Measurements from ENCODE around the gene TNFRSF11A.

Gene TNFRSF11A

GRCh38 chr18:62325806-62326645 lies 916 bp downstream of the TNFRSF11A start:
- no peak for DNase-seq (ENCODE audit: low spot score)

- DNase-seq (ENCODE audit: low spot score): no peak
Measured at GRCh38 chr18:62326646-62327348, 1.7 kb downstream of the TNFRSF11A start.

DNA sequence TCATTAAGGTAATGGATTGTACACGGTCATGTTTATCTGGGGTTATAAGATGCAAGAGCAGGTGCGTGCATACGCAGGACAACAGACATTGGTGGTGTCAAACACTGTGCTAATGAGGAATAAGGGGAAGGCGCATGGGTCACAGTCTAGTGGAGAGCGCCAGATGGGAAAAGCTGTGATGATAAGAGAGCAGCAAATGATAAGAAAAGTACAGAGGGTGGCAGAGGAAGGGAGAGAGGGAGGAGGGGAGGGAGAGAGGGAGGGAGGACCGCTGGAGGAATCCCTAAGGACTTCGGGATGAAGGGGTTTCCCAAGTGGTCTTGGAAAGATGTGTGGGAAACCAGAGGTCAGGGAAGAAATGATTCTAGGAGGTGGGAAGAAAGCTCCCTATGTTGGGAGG lies 2.9 kb downstream of the TNFRSF11A start:
- DNase-seq (ENCODE audit: low spot score): no peak

DNA sequence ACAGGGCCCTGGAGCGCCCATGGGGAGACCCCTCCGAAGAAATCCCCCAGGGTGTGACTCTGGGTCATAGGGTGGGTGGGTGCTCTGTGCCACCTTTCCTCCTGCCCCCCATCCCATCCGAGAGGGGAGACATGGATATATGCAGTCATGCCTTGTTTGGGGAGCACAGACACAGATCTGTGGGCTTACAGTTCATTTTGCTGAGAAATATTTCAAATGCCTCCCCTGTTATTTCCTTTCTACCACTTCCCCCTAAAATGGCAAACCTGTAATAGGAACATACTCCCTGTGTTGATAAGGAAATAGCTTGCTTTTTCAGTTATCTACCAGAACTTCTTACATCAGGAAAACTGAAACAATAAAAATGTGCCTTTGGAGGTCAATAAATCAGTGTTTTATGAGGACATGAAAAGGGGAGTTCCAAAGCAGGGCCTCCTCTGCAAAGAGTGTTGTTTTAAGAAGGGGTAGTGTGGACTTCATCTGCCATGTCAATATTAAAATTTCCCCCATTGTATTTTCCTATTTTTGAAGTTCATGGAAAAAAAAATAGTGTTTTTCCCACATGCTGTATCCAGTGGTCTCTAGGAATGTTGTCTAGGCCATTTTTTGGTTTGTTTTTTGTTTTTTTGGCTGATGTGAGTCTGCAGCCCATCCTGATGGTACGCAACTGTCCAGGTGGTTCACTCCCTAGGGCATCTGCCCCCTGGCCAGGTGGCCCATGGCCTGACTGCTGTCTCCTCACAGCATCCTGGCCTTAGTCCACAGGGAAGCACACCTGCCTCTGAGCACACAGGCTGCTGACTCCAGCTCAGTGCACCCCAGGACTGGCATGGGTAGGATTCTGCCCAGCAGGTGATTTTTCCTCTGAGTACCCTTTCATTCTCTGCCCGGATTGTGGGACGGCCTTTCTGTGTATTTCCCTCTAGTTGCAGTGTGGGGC lies 3.7 kb downstream of the TNFRSF11A start:
- DNase-seq (ENCODE audit: low spot score): no peak

DNA sequence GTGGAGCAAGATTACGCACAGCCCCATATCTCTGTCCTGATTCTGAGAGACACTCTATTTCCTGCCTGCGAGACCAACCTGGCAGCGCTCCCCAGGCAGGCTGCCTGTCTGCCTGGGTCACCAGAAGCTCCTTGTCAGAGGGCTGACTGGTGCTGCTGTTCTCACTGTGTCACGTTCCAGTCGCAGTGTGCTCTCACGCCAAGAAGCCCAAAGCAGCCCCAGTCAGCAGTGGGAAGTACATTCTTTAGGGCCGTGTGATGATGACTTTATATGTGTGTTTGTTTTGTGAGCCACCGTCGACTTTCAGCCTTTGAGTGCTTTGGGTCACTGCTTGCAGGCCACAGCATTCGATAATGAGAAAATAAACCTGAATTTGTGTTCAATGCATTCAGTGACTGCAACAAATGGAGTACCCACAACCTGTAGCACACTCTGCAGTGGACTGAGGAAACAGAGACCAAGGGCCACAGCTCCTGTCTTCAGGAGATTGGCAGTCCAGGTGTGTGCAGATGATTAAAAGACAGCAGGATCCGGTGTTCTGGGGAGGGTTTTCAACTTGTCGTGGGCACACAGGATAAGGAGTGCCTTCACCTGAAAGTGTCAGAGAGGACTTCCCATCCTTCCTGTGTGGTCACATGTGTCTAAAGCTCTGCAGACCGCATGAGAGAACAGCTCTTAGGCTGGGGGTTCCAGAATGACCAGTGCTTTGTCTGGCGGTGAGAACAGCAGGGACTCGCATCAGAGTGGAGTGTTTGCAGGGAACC lies 4.8 kb downstream of the TNFRSF11A start:
- peak; percentile 65 for DNase-seq (ENCODE audit: low spot score)

DNA sequence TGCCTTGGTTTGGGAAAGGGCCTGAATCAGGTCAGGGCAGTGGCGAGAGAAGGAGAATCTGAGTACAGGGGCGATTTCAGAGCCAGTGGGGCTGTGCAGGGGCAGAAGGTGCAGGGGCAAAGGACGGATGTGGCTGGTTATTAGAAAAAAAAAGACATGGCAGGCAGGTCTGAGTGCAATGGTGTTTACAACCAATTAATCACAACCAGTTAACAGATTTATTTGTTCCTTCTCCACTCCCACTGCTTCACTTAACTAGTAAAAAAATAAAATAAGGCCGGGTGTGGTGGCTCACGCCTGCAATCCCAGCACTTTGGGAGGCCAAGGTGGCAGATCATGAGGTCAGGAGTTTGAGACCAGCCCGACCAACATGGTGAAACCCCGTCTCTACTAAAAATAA lies 5.5 kb downstream of the TNFRSF11A start:
- DNase-seq (ENCODE audit: low spot score): no peak

- DNase-seq (ENCODE audit: low spot score): no peak
Measured at GRCh38 chr18:62331581-62332356, 6.7 kb downstream of the TNFRSF11A start.

DNA sequence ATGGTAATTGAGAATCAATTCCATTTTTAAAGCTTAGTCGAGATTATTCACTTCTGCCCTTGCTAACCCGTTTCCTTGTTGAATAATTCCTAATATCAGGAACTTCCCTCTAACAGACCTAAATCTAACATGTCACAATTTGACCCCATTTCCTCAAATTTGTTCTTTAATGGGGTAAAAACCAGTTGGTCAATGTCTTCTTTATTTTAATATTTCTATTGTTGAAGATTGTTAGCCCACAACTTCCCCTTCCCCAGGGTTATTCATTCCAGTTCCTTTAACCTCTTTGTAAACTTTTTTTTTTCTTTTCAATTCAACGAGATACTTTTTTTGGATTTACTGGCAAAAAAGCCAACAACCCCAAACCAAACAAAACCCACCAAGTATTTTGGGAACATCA lies 7.3 kb downstream of the TNFRSF11A start:
- DNase-seq (ENCODE audit: low spot score): no peak

GRCh38 chr18:62332964-62333695 lies 8.0 kb downstream of the TNFRSF11A start:
- no peak for DNase-seq (ENCODE audit: low spot score)

- peak; percentile 73 for DNase-seq (ENCODE audit: low spot score)
Measured at GRCh38 chr18:62334120-62334519, 9.0 kb downstream of the TNFRSF11A start.

- no peak for DNase-seq (ENCODE audit: low spot score)
Measured at GRCh38 chr18:62335494-62335893, 10.4 kb downstream of the TNFRSF11A start.

DNA sequence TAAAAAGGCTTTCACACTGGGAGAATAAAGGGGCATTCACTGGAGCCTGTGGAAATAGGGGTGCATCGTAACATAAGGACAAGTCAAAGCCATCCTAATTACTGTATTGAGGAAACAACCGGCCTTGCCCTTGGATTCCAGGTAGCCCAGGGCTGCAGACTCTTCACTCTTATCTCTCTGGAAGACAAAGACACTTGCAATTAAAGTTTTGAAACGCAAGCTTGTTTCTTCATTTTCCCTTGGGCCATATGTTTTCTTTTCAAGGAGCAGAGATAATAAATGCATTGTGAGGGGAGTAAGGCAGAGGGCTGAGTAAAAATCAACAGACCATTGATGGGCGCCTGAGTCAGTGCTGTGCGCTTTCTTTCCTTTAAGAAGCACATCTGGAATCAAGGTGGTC lies 11.5 kb downstream of the TNFRSF11A start:
- no peak for DNase-seq (ENCODE audit: low spot score)

GRCh38 chr18:62337336-62337735 lies 12.2 kb downstream of the TNFRSF11A start:
- no peak for DNase-seq (ENCODE audit: low spot score)

DNA sequence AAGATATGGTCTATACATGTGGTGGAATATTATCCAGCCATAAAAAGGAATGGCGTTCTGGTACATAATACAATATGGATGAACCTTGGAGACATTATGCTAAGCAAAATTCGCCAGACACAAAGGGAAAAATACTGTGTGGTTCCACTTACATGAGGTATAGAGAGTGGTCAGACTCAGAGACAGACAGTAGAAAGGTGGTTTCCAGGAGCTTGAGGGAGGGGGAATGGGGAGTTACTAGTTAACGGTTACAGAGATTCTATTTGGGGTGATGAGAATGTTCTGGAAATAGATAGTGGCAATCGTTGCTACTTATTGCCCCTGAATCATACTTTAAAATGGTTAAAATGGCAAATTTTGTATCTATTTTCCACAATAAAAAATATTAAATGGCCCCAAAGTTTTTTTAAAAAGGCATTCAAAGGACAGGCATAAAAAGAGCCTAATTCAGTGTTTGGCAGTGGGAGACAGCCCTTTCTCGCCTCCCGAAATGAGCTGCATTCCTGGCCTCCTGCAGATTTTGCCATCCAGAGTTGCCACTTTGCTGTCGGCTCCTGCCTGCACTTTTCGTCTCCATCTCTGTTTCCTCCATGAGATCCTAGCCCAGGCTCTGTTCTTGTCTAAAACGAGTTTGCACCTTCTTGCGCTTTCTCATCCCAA lies 13.5 kb downstream of the TNFRSF11A start:
- DNase-seq (ENCODE audit: low spot score): no peak

- no peak for DNase-seq (ENCODE audit: low spot score)
Measured at GRCh38 chr18:62339106-62339988, 14.2 kb downstream of the TNFRSF11A start.

DNA sequence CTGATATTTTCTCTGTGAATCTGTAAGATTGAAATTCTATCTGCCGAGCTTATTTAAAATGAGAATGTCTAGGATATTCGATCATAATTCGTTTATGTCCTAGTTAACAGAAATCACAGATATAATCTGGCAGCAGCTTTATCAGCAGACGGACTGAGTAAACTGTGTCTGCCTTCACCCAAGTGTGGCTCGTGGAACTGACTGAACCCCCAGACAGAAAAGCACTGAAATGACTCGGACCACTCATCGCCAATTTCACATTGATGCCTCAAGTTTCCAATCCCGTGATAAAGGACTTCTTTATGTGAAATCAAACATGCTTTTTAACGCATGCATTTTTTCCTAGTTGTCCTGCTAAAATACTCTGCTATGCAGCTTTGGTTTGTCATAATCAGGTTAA lies 15.9 kb downstream of the TNFRSF11A start:
- DNase-seq (ENCODE audit: low spot score): no peak

DNA sequence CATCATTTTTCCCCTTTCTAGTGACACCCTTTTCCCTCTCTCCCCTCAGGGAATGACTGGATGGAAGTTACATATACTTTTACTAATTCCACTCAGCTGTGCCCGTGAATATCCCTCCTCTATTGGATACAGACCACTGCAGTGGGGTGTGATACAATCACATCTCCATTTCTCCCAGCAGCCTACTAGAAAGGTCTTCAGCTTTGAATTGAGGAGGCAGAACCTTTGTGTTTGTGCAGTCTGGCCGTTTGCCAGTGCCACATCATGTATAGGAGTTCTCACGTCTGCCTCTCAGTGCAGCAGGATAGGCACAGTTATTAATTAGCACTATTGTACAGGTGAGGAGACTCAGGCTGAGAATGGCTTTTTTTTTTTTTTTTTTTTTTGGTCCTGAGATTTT lies 16.4 kb downstream of the TNFRSF11A start:
- no peak for DNase-seq (ENCODE audit: low spot score)

DNA sequence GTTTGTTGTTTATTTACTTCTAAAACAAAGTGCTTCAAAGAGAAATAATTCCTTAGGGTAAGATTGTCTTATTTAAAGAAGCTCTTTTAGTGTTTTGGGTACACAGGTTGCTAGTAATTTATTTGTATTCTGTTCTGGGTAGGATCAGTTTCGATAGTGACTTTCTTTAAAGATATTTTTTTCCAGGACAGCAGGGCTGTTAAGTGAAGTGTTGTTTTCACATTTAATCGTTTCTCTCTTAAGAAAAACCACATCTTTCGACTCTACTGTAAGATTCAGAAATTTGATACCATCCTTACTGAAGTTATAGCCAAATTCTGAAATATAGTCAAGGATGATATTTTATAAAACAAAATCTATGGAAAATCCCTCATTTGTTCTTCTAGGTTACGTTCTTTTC lies 17.8 kb downstream of the TNFRSF11A start:
- no peak for DNase-seq (ENCODE audit: low spot score)

DNA sequence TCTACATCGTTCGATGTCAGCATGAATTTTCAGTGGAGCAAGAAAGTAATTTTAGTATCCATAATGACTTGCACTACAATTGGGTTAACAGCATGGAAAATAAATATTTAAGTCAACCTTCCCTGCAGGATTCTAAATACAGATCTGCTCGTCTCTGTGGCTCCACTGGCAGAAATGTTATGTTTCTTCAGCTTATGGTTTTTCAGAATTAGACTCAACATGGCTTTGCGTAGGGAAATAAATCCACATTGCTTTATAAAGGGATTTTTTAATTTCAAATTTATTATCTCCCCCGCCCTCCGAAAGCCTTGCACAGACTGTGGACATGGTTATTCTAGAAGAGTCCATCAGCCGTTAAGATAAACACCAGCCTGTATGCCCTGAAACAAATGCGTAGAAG lies 18.2 kb downstream of the TNFRSF11A start:
- no peak for DNase-seq (ENCODE audit: low spot score)
